ENCODE results near the gene IQGAP2. TPM values are rescaled to one million over a fixed set of nuclear protein-coding genes. Genes with fewer than 3 reads are reported as not detected.
A peak's percentile ranks its signal among the peaks of the same experiment; 100 is the strongest.
"Not testable (repeated sequence)": the region's sequence is repeated elsewhere in the genome, so short reads cannot be mapped to it uniquely, and the experiment has no call there.

IQGAP2 gene
- total RNA-seq, 4 donors from 2014 or later = 46.8 to 121 (median 97.0) TPM

GRCh38 chr5:76517334-76517733 lies 114.2 kb downstream of the IQGAP2 start:
- Histone ChIP-seq H3K27ac (no peak overlapping the region), H3K36me3 (no peaks in the 10 kb centered on the region), H3K4me1 (peaks cover 0 to 17% (median 0%) of the 10 kb centered on the region in 4 donors), H3K9me3 (no peaks in the 10 kb centered on the region), H3K4me3 (no peak overlapping the region), H3K27me3 (no peaks in the 10 kb centered on the region)
- intact Hi-C loops (cut with DNase I; ENCODE audit: low total_unique reads) (no loop called here), in situ Hi-C loops (cut with MboI; ENCODE audit: low pct_ligation_motif_present in 1 of 4, low pct_unique_long_range_greater_than_20kb in 1 of 4, low sequenced_read_pairs in 3 of 4) (no loop called here)
- WGBS, 2 donors (ENCODE audit: low coverage in 1 of 2) = 96 to 100% methylated on average over 2 to 3 of the region's 3 CpGs
- no peak for DNase-seq
- TF ChIP-seq POLR2A (IDR thresholded peaks at IDR 0.05) (no peak), CTCF (IDR thresholded peaks at IDR 0.05) (no peak), EP300 (IDR thresholded peaks at IDR 0.05; ENCODE audit: low read depth) (no peak), POLR2AphosphoS5 (IDR thresholded peaks at IDR 0.05) (no peak)

GRCh38 chr5:76518246-76518645 lies 115.2 kb downstream of the IQGAP2 start:
- DNase-seq; intact Hi-C loops (cut with DNase I; ENCODE audit: low total_unique reads); H3K27me3 ChIP-seq; H3K27ac ChIP-seq; in situ Hi-C loops (cut with MboI; ENCODE audit: low pct_ligation_motif_present in 1 of 4, low pct_unique_long_range_greater_than_20kb in 1 of 4, low sequenced_read_pairs in 3 of 4); H3K36me3 ChIP-seq; H3K4me3 ChIP-seq; H3K9me3 ChIP-seq: not testable (repeated sequence)
- H3K4me1 ChIP-seq = peaks cover 0 to 18% (median 3%) of the 10 kb centered on the region in 4 donors
- 69 to 78% methylated on average over 5 of the region's 5 CpGs for WGBS, 2 donors (ENCODE audit: low coverage in 1 of 2)

- no peak overlapping the region for H3K4me3 ChIP-seq
- H3K4me1 ChIP-seq = peaks cover 0 to 18% (median 3%) of the 10 kb centered on the region in 4 donors
- no peak for DNase-seq
- H3K36me3 ChIP-seq = no peaks in the 10 kb centered on the region
- TF ChIP-seq POLR2AphosphoS5 (IDR thresholded peaks at IDR 0.05) (no peak), CTCF (IDR thresholded peaks at IDR 0.05) (no peak), EP300 (IDR thresholded peaks at IDR 0.05; ENCODE audit: low read depth) (no peak), POLR2A (IDR thresholded peaks at IDR 0.05) (no peak)
- WGBS, 2 donors (ENCODE audit: low coverage in 1 of 2) = 63% methylated on average over 2 to 6 of the region's 6 CpGs
- in situ Hi-C loops (cut with MboI; ENCODE audit: low pct_ligation_motif_present in 1 of 4, low pct_unique_long_range_greater_than_20kb in 1 of 4, low sequenced_read_pairs in 3 of 4) (no loop called here), intact Hi-C loops (cut with DNase I; ENCODE audit: low total_unique reads) (no loop called here)
- H3K27me3 ChIP-seq = no peaks in the 10 kb centered on the region
- peak overlapping the region; percentile 23 to 52 (median 30) for H3K27ac ChIP-seq
- no peaks in the 10 kb centered on the region for H3K9me3 ChIP-seq
Measured at GRCh38 chr5:76521240-76521758, 118.2 kb downstream of the IQGAP2 start.

DNA sequence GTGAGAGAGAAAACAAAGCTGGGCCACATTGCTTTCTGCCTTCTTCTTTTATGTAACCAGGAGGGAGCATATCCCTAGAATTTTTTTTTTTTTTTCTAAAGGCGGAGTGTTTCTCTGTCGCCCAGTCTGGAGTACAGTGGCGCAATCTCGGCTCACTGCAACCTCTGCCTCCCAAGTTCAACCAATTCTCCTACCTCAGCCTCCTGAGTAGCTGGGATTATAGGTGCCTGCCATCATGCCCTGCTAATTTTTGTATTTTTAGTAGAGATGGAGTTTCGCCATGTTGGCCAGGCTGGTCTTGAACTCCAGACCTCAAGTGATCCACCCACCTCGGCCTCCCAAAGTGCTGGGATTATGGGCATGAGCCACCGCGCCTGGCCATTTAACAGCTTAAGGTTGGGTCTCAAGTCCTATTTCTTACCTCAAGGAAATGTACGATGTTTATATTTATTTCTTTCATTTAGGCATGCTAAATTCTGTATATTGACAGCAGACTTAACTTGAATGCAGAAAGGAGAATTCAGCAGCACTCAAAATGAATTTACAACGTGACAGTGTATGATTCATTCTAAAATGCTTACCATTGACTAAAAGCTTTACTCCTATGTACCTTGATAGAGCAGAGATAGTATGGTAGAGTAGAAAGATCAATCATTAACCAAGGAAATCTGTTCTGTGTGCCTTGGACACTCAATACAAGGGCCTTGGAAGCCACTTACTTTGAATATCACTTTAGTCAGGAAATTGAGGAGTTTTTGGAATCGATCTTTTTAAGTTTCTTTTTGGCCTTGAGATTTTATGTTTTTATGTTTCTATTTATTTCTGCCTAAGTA lies 119.2 kb downstream of the IQGAP2 start:
- WGBS, 2 donors (ENCODE audit: low coverage in 1 of 2) = 75 to 77% methylated on average over 5 to 11 of the region's 11 CpGs
- Histone ChIP-seq H3K27me3 (no peaks in the 10 kb centered on the region), H3K4me3 (no peak overlapping the region), H3K9me3 (no peaks in the 10 kb centered on the region), H3K27ac (peak overlapping the region; percentile 23 to 57 (median 48)), H3K4me1 (peaks cover 0 to 18% (median 4%) of the 10 kb centered on the region in 4 donors), H3K36me3 (no peaks in the 10 kb centered on the region)
- DNase-seq = no peak
- in situ Hi-C loops (cut with MboI; ENCODE audit: low pct_ligation_motif_present in 1 of 4, low pct_unique_long_range_greater_than_20kb in 1 of 4, low sequenced_read_pairs in 3 of 4) (no loop called here), intact Hi-C loops (cut with DNase I; ENCODE audit: low total_unique reads) (no loop called here)
- TF ChIP-seq EP300 (IDR thresholded peaks at IDR 0.05; ENCODE audit: low read depth) = no peak
- no peak for TF ChIP-seq CTCF (IDR thresholded peaks at IDR 0.05)
- no peak for TF ChIP-seq POLR2A (IDR thresholded peaks at IDR 0.05)
- no peak for TF ChIP-seq POLR2AphosphoS5 (IDR thresholded peaks at IDR 0.05)

All from transverse colon (tissue), 4 donors.